ENCODE measurements around the gene ATP8A1.
A peak's percentile ranks its signal among the peaks of the same experiment; 100 is the strongest.

Gene ATP8A1

GRCh38 chr4:42570221-42570620, 86.7 kb downstream of the ATP8A1 start:
- DNase-seq (ENCODE audit: low read depth, low spot score): peak; percentile 79

DNA sequence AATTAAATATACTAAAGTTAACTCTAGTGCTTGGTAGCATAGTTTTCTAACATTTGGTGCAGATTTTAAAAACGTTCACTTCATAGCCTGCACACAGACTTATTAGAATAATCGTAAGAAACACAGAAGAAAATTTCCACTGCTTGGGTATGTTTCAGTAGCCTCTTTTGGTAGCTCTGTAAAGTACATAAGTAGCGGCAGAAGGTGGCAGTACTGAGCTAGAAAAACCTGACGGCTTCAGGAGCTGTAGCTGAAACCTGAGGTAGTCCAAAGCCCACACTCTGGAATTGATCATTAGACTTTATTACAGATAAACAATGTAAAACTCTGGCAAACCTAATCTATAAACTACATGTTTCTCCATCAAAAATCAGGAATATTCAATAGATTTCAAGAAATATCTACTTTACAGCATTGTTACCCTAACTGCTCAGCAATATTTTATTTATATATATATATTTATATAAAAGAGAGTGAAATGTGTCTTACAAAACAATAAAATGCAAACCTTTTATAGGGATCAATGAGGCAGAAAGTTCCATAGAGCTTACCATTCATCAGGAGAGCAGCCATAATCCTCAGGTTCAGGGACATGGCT, 88.2 kb downstream of the ATP8A1 start:
- peak; percentile 85 for DNase-seq (ENCODE audit: low read depth, low spot score)

GRCh38 chr4:42566835-42567234, 90.1 kb downstream of the ATP8A1 start:
- DNase-seq (ENCODE audit: low read depth, low spot score): no peak

- DNase-seq (ENCODE audit: low read depth, low spot score): no peak
These were observed 94.9 kb downstream of the ATP8A1 start for GRCh38 chr4:42562016-42562415.

DNA sequence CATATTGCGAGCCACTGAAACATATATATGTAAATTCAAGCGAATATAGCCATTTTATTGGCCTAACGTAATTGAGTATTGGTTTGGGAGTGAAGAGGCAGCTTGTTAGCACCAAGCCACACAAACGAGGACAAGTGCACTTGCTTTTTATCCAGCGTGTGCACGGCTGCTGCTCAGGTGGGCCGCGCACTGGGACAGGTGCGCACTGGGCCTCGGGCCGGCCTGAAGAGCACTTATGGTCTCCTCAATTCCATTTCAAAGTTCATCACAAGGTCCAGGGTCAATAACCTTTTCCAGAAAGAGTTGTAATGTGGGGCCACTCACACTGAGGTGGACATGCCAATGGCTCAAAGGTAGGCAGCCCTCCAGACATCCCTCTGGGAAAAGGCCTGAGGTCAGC, 95.9 kb downstream of the ATP8A1 start:
- no peak for DNase-seq (ENCODE audit: low read depth, low spot score)

DNA sequence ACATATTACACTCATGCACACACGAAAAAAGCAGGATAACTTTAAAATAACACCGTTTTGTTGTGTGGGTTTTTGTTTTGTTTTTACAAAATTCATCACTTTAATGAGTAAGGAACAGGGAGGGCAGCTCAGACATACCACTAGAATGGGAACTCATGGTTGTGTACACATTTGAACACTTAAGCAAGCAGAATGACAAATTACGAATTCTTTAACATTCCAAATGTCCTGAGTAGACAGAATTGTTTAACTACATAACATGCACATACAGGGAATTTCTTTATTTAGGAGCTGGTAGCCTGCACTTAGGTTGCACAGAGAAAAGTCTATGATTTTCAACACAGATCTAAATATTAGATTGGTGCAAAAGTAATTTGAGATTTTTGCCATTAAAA, 96.4 kb downstream of the ATP8A1 start:
- DNase-seq (ENCODE audit: low read depth, low spot score): peak; percentile 31

DNA sequence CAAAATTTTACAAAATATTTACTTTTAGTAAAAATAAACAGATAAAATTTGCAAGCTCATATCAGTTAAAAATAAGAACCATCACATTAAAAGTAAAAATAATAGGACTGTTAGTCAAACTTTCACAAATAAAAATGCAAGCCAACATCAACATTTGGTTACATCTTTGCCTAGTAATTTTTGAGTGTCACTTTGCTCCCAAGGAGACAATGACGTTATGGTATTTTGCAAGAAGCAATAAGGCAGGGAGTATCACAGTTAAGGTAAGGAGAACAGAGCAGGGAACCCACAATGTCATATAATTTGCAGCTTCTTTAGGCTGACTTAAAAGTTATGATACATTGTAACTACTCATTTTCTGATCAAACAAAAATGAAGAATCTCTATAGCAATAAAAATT, 98.7 kb downstream of the ATP8A1 start:
- no peak for DNase-seq (ENCODE audit: low read depth, low spot score)

DNA sequence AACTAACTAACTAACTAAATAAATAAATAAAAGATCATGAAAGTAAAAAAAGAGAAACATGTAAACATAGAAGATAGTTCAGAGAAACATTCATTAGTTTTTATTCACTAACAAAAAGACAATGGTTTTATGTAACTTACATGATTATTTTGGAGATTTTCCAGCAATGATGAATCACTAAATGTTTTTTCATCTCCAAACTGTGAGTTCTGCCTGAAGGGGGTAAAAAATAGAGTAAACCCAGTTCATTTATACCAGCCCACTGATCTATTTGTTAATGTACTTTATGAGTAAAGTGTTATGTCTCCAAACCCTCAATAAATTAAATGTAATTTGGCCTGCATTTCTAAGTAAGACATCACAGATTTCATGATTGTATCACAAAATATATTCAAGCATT, 101.1 kb downstream of the ATP8A1 start:
- no peak for DNase-seq (ENCODE audit: low read depth, low spot score)

DNA sequence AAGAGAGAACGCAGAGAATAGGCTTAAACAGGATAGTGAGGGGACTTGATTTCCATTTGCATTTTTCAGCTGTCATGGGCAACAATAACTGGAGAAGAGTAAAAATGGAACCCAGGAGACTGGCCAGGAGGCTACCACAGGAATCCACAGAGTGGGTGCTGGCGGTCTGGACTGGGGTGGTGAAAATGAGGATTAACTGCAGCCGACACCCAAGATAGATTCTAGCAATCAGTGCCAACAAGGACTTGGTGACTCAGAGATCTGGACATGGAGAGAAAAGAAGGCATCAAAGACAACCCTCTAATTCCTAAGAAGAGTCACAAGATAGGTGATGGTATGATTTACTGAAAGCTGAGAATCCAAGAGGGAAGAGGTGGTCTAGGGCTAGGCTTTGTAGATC, 102.8 kb downstream of the ATP8A1 start:
- DNase-seq (ENCODE audit: low read depth, low spot score): peak; percentile 39

GRCh38 chr4:42549896-42550295, 107.0 kb downstream of the ATP8A1 start:
- no peak for DNase-seq (ENCODE audit: low read depth, low spot score)

DNA sequence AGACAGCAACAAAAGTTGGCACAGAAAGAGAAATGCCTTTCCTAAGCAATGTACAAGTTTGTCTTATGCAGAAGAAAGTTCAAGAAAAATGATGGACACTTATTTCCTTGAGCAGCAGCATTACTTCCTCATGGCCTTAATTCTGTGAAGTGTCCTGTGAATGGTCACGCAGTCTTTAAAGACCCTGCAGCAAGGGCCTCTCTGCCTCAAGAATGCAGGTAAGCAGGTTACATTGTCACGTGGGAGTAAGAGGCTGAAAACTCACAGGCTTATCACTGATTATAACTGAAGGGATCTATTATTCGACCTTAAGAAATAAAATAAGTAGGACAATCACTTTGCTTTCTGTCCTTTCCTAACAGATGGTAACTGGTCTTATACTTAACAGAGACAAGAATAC, 109.1 kb downstream of the ATP8A1 start:
- no peak for DNase-seq (ENCODE audit: low read depth, low spot score)

- DNase-seq (ENCODE audit: low read depth, low spot score): no peak
These were observed 113.1 kb downstream of the ATP8A1 start for GRCh38 chr4:42543762-42544161.

GRCh38 chr4:42543126-42543525, 113.8 kb downstream of the ATP8A1 start:
- no peak for DNase-seq (ENCODE audit: low read depth, low spot score)

- no peak for DNase-seq (ENCODE audit: low read depth, low spot score)
These were observed 115.3 kb downstream of the ATP8A1 start for GRCh38 chr4:42541647-42542046.

DNA sequence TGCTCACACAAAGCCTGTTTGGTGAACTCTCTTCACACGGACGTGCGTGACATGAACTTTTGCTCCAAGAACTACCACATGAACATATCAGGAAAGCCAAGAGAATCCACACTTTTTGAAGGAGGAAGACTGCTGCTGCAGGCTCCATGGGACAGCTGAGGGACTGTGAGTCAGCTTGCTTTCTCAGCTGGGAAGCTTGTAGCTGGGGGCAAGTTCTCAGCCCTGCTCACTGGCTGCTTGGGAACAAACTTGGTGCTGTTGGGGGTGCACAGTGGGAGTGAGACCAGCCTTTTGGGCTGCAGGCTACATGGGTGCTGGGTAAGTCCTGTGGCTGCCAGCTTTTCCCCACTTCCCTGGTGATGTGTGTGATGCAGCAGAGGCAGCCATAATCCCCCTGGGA, 123.9 kb downstream of the ATP8A1 start:
- DNase-seq (ENCODE audit: low read depth, low spot score): no peak

GRCh38 chr4:42531341-42532030, 125.4 kb downstream of the ATP8A1 start:
- no peak for DNase-seq (ENCODE audit: low read depth, low spot score)

DNA sequence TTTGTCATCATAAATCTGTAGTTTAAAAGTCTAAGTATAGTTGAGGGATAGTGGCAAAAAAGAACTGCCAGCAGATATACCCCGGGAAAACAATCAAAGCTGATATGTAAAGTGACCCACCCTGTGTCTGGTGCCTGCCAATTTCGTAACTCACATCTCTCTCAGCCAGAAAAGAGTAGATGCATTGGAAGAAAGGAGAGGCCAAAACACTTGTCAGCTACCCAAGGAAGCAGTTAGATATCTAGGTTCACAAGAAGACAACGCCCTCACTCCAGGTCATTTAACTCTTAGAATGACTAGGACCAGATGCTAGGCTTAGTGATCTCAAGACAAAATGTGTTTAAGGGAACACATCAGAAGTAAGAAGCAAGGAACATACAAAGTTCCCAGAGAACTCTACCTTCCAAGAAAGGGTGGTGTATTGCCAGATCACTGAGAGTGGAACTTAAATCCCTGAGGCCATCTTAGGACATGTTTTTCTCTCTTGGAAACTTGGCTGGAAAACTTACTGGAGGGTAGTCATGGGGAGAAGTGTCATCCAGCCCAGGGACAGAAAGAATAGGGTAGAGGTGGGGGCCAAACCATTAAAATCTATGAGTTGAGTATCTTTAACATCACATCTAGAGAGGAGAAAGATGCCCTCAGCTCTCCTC, 133.7 kb downstream of the ATP8A1 start:
- no peak for DNase-seq (ENCODE audit: low read depth, low spot score)

DNA sequence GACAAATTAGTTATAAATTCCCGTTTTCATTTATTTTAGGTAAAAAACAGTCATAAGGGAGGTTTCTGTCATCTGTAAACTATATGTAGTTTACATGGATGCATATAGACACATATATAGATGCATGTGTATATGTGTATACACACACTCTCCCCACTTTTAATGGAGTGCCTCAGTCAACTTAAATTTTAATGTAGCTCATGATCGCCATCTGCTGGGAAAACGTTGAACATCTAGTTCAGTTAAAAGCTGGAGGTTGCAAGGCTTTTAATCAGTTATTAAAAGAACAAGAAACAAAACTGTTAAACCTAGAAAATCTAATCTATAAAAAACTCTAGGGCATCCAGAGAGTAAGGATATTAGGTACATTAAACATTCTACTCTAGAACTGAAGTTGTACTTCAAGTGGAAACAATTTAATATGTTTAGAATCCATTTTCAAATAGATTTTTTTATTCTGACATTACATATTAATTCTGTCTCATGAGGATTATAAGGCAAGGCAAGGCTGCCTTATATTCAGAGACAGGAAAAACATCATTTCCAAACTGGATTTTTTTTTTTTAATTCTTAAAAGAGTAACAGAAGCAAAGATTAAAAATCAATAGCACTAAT, 137.0 kb downstream of the ATP8A1 start:
- peak; percentile 73 for DNase-seq (ENCODE audit: low read depth, low spot score)

DNA sequence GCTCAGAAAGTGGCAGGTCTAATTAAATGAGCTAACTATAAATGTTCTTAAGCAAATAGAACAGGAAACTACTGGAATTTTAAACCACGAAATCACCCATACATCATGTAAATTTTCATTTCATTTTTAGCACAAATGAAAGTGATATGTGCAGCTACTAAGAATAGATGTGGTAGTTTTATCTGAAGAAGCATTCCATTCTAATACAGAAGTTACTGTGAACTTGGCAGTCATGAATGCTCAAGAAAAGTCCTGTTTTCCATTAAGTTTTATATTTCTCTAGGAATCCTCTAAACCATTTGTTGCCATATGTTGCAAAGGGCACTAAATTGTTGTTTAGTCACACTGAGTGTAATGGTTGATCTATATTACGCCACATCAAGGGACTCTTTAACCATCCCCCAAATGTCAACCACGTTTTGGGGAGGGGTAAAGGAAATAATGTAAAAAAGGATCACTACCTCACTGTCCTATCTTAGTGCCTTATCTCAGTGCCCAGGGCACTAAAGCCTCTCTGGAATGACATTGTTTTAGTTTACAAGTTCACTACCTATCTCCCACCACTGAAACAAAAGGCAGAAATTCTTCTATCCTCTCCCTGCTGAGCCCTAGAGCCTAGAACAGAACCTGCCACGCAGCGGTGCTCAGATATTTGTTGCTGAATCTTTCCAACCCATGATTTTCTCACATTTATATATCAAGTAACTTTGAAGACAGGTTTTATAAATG, 141.6 kb downstream of the ATP8A1 start:
- peak; percentile 15 for DNase-seq (ENCODE audit: low read depth, low spot score)

DNA sequence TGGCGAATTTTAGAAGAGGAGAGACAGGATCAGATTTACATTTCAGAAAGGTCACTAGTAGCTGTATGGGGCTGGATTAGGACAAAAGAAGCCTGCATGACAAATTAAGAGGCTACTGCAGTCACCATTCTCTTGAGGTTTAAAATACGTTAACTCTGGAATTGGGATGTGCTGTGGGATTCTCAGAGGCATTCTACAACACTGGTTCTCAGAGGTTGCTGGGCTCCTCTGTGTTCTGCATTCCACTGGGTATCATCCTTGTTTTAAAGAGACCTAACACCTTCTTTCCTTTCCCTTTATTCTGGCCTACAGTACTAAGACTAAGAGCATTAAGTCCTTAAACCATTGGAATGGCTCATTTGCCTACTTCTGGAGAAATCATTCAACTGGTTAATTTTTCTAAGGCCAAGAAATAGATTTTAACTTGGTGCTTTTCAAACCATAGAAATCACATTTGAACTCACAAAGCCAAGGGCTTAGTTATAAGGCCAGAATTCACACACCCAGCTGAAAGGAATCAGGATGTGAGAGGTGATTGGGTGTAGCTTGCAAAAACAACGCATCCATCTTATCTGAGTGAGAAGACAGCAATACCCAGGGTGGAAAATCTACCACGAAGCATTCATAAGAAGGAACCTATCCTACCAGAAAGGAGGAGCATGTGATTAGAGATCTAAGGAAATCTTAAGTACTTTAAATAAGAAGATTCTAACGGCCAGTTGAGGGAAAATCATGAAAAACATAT, 143.0 kb downstream of the ATP8A1 start:
- DNase-seq (ENCODE audit: low read depth, low spot score): no peak

DNA sequence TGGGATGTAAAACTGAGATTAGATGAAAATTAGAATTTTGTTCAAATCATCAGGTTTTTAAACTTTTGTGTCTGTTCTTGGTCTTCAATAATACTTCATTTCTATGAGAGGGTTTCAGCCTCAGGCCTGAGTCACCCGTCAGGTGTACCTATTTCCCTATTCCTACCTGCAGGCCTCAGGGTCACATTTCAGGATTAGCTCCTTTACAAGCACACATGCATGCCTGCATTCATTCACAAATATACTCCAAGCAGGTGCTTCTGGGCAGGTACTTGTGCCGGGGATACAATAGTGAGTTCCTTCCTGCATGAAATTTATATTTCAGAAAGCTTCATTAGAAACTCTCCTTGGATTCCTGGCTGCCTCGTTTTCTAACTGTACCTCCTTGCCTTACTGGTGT, 144.7 kb downstream of the ATP8A1 start:
- no peak for DNase-seq (ENCODE audit: low read depth, low spot score)
